Endodermal cell (in vitro differentiated cells): ENCODE data around the gene COL18A1. TPM values are rescaled to one million over a fixed set of nuclear protein-coding genes. Genes with fewer than 3 reads are reported as not detected.
A peak's percentile ranks its signal among the peaks of the same experiment; 100 is the strongest.

Experiments used
- DNase-seq: peaks from one replicate; pipeline ENCODE4 v3.0.0-alpha.2; 2017
- H3K27ac ChIP-seq: 2 replicates; pipeline ENCODE4 v1.5.1; 2013; ENCODE audit warnings: mild to moderate bottlenecking, low read depth, low read length, moderate library complexity
- H3K27me3 ChIP-seq: 2 replicates; pipeline ENCODE4 v1.6.1; 2013; ENCODE audit warnings: mild to moderate bottlenecking, low read length, moderate library complexity; ENCODE audit not compliant: insufficient read depth, control insufficient read depth, poor library complexity, severe bottlenecking
- H3K36me3 ChIP-seq: 2 replicates; pipeline ENCODE4 v1.7.0; 2013; ENCODE audit warnings: mild to moderate bottlenecking, low read length, moderate library complexity; ENCODE audit not compliant: control insufficient read depth, insufficient read depth
- H3K4me1 ChIP-seq: one replicate; pipeline ENCODE4 v1.7.0; 2013; ENCODE audit warnings: low read length; ENCODE audit not compliant: control insufficient read depth, insufficient read depth
- H3K4me3 ChIP-seq: 2 replicates; pipeline ENCODE4 v1.5.1; 2013; ENCODE audit warnings: mild to moderate bottlenecking, low read length, moderate library complexity
- H3K9ac ChIP-seq: 2 replicates; pipeline ENCODE4 v1.6.1; 2013; ENCODE audit warnings: mild to moderate bottlenecking, low read length, moderate library complexity; ENCODE audit not compliant: poor library complexity, severe bottlenecking; ENCODE audit errors: extremely low read depth
- H3K9me3 ChIP-seq: 2 replicates; pipeline ENCODE4 v1.6.1; 2013; ENCODE audit warnings: mild to moderate bottlenecking, low read length, moderate library complexity; ENCODE audit not compliant: control insufficient read depth
- H3K27ac Mint-ChIP-seq: 2 replicates; pipeline ENCODE4 v1.8.0; 2020; ENCODE audit warnings: mixed read lengths
- H3K27me3 Mint-ChIP-seq: 2 replicates; pipeline ENCODE4 v1.8.0; 2021; ENCODE audit warnings: mild to moderate bottlenecking, mixed read lengths; ENCODE audit not compliant: insufficient read depth
- H3K36me3 Mint-ChIP-seq: 2 replicates; pipeline ENCODE4 v1.8.0; 2020; ENCODE audit warnings: low read depth, mixed read lengths
- H3K4me1 Mint-ChIP-seq: 2 replicates; pipeline ENCODE4 v1.8.0; 2020; ENCODE audit warnings: mixed read lengths
- H3K4me3 Mint-ChIP-seq: 2 replicates; pipeline ENCODE4 v1.8.0; 2020; ENCODE audit warnings: mild to moderate bottlenecking, moderate library complexity, mixed read lengths
- H3K9me3 Mint-ChIP-seq: 2 replicates; pipeline ENCODE4 v1.8.0; 2020; ENCODE audit warnings: mild to moderate bottlenecking, mixed read lengths
- CTCF ChIP-seq: fragments of 200-600 bp; sonication (generic); conservative IDR thresholded peaks from 2 replicates; pipeline ENCODE4 v1.5.0; 2021; ENCODE audit warnings: antibody characterized with exemption, mild to moderate bottlenecking
- WGBS, 2 experiments: methylation state at CpG; one replicate each; pipeline versions ENCODE4 v1.1.5 to v1.1.7; 2013; ENCODE audit warnings: missing lambda C conversion rate in 2 of 2, mixed read lengths in 1 of 2; ENCODE audit not compliant: insufficient coverage in 1 of 2, insufficient read length in 1 of 2; 5-methylcytosine and 5-hydroxymethylcytosine counted together
- total RNA-seq, 2 donors: library from RNA; stranded (reverse); fragmentation: NEBNext Ultra II Directional in 1 of 2; extraction: Animal tissue kit (Norgen Biotek cat#: 25700) in 1 of 2; gene quantifications; 2 replicates in 1 of 2; 3 replicates in 1 of 2; pipeline ENCODE4 v1.2.1, GENCODE V29; 2021

Gene COL18A1
- total RNA-seq, 2 donors from 2014 or later: 332 to 398 TPM

GRCh38 chr21:45415188-45415942, 10.4 kb downstream of the COL18A1 start:
- H3K9ac ChIP-seq: no peak overlapping the region
- H3K9me3 Mint-ChIP-seq: no peaks in the 10 kb centered on the region
- peaks cover 34% of the 10 kb centered on the region for H3K36me3 ChIP-seq
- H3K27me3 Mint-ChIP-seq: no peaks in the 10 kb centered on the region
- 92 to 97% methylated on average over 18 to 32 of the region's 32 CpGs for WGBS, 2 experiments
- no peak overlapping the region for H3K27ac ChIP-seq
- DNase-seq: peak; percentile 39
- H3K4me3 Mint-ChIP-seq: no peak overlapping the region
- no peaks in the 10 kb centered on the region for H3K27me3 ChIP-seq
- H3K4me1 Mint-ChIP-seq: peaks cover 33% of the 10 kb centered on the region
- peaks cover 5% of the 10 kb centered on the region for H3K4me1 ChIP-seq
- no peak for TF ChIP-seq CTCF
- no peak overlapping the region for H3K27ac Mint-ChIP-seq
- no peaks in the 10 kb centered on the region for H3K9me3 ChIP-seq
- H3K4me3 ChIP-seq: no peak overlapping the region
- peaks cover 20% of the 10 kb centered on the region for H3K36me3 Mint-ChIP-seq

GRCh38 chr21:45415943-45416611, 11.1 kb downstream of the COL18A1 start:
- Histone ChIP-seq H3K36me3 (peaks cover 30% of the 10 kb centered on the region), H3K27me3 (no peaks in the 10 kb centered on the region), H3K4me3 (no peak overlapping the region), H3K4me1 (peaks cover 5% of the 10 kb centered on the region), H3K9me3 (no peaks in the 10 kb centered on the region), H3K27ac (no peak overlapping the region), H3K9ac (no peak overlapping the region)
- peak overlapping the region; percentile 79 for H3K27ac Mint-ChIP-seq
- H3K9me3 Mint-ChIP-seq: no peaks in the 10 kb centered on the region
- no peak for TF ChIP-seq CTCF
- H3K27me3 Mint-ChIP-seq: no peaks in the 10 kb centered on the region
- H3K4me1 Mint-ChIP-seq: peaks cover 26% of the 10 kb centered on the region
- peak; percentile 47 for DNase-seq
- 88 to 95% methylated on average over 20 to 25 of the region's 25 CpGs for WGBS, 2 experiments
- H3K36me3 Mint-ChIP-seq: peaks cover 15% of the 10 kb centered on the region
- no peak overlapping the region for H3K4me3 Mint-ChIP-seq

- H3K4me1 Mint-ChIP-seq: peaks cover 23% of the 10 kb centered on the region
- WGBS, 2 experiments: 63 to 69% methylated on average over 8 of the region's 8 CpGs
These were observed 11.7 kb downstream of the COL18A1 start for GRCh38 chr21:45416620-45417019.

More at GRCh38 chr21:45416620-45417019, 11.7 kb downstream of the COL18A1 start:
- H3K27ac Mint-ChIP-seq: peak overlapping the region; percentile 79
- H3K36me3 ChIP-seq: peaks cover 28% of the 10 kb centered on the region
- H3K9me3 ChIP-seq: no peaks in the 10 kb centered on the region
- peak; percentile 75 for DNase-seq
- no peaks in the 10 kb centered on the region for H3K27me3 Mint-ChIP-seq
- H3K4me3 ChIP-seq: no peak overlapping the region
- no peak overlapping the region for H3K9ac ChIP-seq
- H3K4me1 ChIP-seq: peaks cover 5% of the 10 kb centered on the region
- peaks cover 15% of the 10 kb centered on the region for H3K36me3 Mint-ChIP-seq
- H3K4me3 Mint-ChIP-seq: no peak overlapping the region
- no peak for TF ChIP-seq CTCF
- no peaks in the 10 kb centered on the region for H3K9me3 Mint-ChIP-seq
- no peak overlapping the region for H3K27ac ChIP-seq
- no peaks in the 10 kb centered on the region for H3K27me3 ChIP-seq
